CD4-positive, alpha-beta T cell (primary cell): ENCODE data around the gene AFDN. TPM values are rescaled to one million over a fixed set of nuclear protein-coding genes. Genes with fewer than 3 reads are reported as not detected.

Experiments
- ATAC-seq: fragments of 200-7000 bp; cut with Tn5 transposase; one replicate; pipeline ENCODE4 v1.10.0; 2022; ENCODE audit warnings: mild to moderate bottlenecking; ENCODE audit not compliant: poor library complexity
- CTCF ChIA-PET: fragments of 350-600 bp; sonication (Branson Sonifier 250); formaldehyde crosslinking; loops from one replicate; lab custom pipeline; 2021; ENCODE audit warnings: antibody characterized with exemption, inconsistent platforms; lab: Charles Lee
- POLR2A ChIA-PET: fragments of 350-600 bp; sonication (Branson Sonifier 250); formaldehyde crosslinking; loops from one replicate; lab custom pipeline; 2021; ENCODE audit warnings: antibody characterized with exemption, inconsistent platforms; lab: Charles Lee
- DNase-seq, 14 experiments: peaks; one replicate each; pipeline ENCODE4 v3.0.0-alpha.2; 2013 to 2020; ENCODE audit warnings: mixed read lengths in 2 of 14
- H3K27ac ChIP-seq, 2 donors: one replicate each; pipeline versions ENCODE4 v1.5.1 to v1.7.0; 2013; ENCODE audit warnings: low read length in 2 of 2, low read depth in 1 of 2, mild to moderate bottlenecking in 1 of 2
- H3K27me3 ChIP-seq, 2 experiments: 1 replicate in 1 of 2; 2 replicates in 1 of 2; pipeline versions ENCODE4 v1.6.1 to v1.7.0; 2013; ENCODE audit warnings: low read length in 2 of 2, control low read depth in 1 of 2, mild to moderate bottlenecking in 1 of 2, moderate library complexity in 1 of 2; ENCODE audit not compliant: insufficient read depth in 2 of 2, control insufficient read depth in 1 of 2
- H3K36me3 ChIP-seq: one replicate; pipeline ENCODE4 v1.6.1; 2013; ENCODE audit warnings: low read length, control low read depth; ENCODE audit not compliant: insufficient read depth
- H3K4me1 ChIP-seq: one replicate; pipeline ENCODE4 v1.6.1; 2013; ENCODE audit warnings: low read length, control low read depth; ENCODE audit not compliant: insufficient read depth
- H3K4me3 ChIP-seq: one replicate; pipeline ENCODE4 v1.5.1; 2013; ENCODE audit warnings: mild to moderate bottlenecking, low read length, moderate library complexity
- H3K9me3 ChIP-seq, 2 experiments: 1 replicate in 1 of 2; 2 replicates in 1 of 2; pipeline versions ENCODE4 v1.6.1 to v1.7.0; 2013; ENCODE audit warnings: low read length in 2 of 2, mild to moderate bottlenecking in 2 of 2, control low read depth in 1 of 2, moderate library complexity in 1 of 2; ENCODE audit not compliant: control insufficient read depth in 1 of 2, insufficient read depth in 1 of 2
- H3K27ac Mint-ChIP-seq: one replicate; pipeline ENCODE4 v1.8.0; 2020; ENCODE audit warnings: mixed read lengths
- H3K27me3 Mint-ChIP-seq: one replicate; pipeline ENCODE4 v1.8.0; 2021; ENCODE audit warnings: mixed read lengths
- H3K36me3 Mint-ChIP-seq: one replicate; pipeline ENCODE4 v1.8.0; 2021; ENCODE audit warnings: low read depth, mixed read lengths
- H3K4me1 Mint-ChIP-seq: one replicate; pipeline ENCODE4 v1.8.0; 2021; ENCODE audit warnings: low read depth, mixed read lengths
- H3K4me3 Mint-ChIP-seq: one replicate; pipeline ENCODE4 v1.8.0; 2020; ENCODE audit warnings: mild to moderate bottlenecking, mixed read lengths
- H3K9me3 Mint-ChIP-seq: one replicate; pipeline ENCODE4 v1.8.0; 2020; ENCODE audit warnings: mixed read lengths
- intact Hi-C, 2 experiments: fragments of 100-400 bp; cut with DNase I in 1 of 2; cut with micrococcal nuclease in 1 of 2; formaldehyde crosslinking; loops; one replicate each; pipeline versions ENCODE4 v1.15.1 to v1.9.0; 2023 to 2025; cut with DNase I, micrococcal nuclease
- total RNA-seq, 174 experiments: library from RNA in 2 of 174; stranded (reverse) in 2 of 174; gene quantifications; one replicate each; pipeline ENCODE4 v1.2.3 and lab custom pipeline; 2021 to 2026
- TF ChIP-seq, protein P1 (sequence below): fragments of 200-600 bp; IDR thresholded peaks from one replicate; pipeline ENCODE4 v1.8.0; 2022; ENCODE audit warnings: antibody characterized with exemption, mild to moderate bottlenecking

AFDN gene
- total RNA-seq, 2 experiments from 2014 or later, result 9.1 to 10.2 TPM

DNA sequence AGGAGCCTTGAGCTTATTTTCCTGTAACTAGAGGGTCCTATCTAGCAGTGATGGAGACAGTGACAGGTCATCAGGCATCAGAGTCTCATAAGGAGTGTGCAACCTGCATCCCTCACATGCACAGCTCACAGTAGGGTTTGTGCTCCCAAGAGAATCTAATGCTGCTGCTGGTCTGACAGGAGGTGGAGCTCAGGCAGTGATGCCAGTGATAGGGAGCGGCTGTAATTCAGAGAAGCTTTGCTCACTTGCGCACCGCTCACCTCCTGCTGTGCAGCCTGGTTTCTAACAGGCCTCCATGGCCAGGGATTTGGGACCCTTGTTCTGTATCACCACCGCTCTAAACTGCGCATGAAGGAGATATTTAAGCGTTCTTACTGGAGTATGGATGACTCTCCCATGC, 176.1 kb downstream of the AFDN start:
- TF ChIP-seq, protein P1, sequence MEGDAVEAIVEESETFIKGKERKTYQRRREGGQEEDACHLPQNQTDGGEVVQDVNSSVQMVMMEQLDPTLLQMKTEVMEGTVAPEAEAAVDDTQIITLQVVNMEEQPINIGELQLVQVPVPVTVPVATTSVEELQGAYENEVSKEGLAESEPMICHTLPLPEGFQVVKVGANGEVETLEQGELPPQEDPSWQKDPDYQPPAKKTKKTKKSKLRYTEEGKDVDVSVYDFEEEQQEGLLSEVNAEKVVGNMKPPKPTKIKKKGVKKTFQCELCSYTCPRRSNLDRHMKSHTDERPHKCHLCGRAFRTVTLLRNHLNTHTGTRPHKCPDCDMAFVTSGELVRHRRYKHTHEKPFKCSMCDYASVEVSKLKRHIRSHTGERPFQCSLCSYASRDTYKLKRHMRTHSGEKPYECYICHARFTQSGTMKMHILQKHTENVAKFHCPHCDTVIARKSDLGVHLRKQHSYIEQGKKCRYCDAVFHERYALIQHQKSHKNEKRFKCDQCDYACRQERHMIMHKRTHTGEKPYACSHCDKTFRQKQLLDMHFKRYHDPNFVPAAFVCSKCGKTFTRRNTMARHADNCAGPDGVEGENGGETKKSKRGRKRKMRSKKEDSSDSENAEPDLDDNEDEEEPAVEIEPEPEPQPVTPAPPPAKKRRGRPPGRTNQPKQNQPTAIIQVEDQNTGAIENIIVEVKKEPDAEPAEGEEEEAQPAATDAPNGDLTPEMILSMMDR, result no peak
- H3K9me3 Mint-ChIP-seq, result no peaks in the 10 kb centered on the region
- intact Hi-C loops, result no loop called here
- H3K36me3 Mint-ChIP-seq, result no peaks in the 10 kb centered on the region
- DNase-seq, result no peak
- H3K4me3 Mint-ChIP-seq, result no peak overlapping the region
- Histone ChIP-seq H3K36me3 (no peaks in the 10 kb centered on the region), H3K4me3 (no peak overlapping the region), H3K27me3 (peaks cover 0 to 2% of the 10 kb centered on the region in 2 experiments), H3K4me1 (no peaks in the 10 kb centered on the region), H3K27ac (no peak overlapping the region), H3K9me3 (peaks cover 0 to 5% of the 10 kb centered on the region in 2 experiments)
- no peak for ATAC-seq
- H3K27me3 Mint-ChIP-seq, result no peaks in the 10 kb centered on the region
- no peak overlapping the region for H3K27ac Mint-ChIP-seq
- CTCF ChIA-PET, result no interaction called here
- POLR2A ChIA-PET, result no interaction called here
- no peaks in the 10 kb centered on the region for H3K4me1 Mint-ChIP-seq

DNA sequence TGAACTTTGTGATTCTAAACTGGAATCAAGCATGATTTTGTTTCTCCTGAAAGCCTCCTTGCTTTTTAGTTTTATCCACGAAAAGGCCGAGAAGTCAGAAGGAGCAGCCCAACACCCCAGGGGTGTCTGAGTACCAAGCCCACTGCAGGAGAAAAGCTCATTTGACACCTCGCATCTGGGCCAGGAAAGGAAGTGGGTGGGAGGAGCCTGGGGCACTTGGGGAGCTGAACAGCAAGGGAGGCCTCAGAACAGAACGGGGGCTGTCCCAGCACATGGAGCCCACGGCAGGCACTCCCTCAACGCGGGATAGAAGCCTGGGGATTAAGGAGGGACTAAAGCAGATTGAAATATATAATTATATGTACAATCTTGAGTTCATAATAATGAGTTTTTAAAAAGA, 177.3 kb downstream of the AFDN start:
- H3K4me1 Mint-ChIP-seq, result no peaks in the 10 kb centered on the region
- DNase-seq, result no peak
- no peaks in the 10 kb centered on the region for H3K9me3 Mint-ChIP-seq
- H3K36me3 Mint-ChIP-seq, result no peaks in the 10 kb centered on the region
- Histone ChIP-seq H3K36me3 (no peaks in the 10 kb centered on the region), H3K4me3 (no peak overlapping the region), H3K27me3 (peaks cover 0 to 2% of the 10 kb centered on the region in 2 experiments), H3K4me1 (no peaks in the 10 kb centered on the region), H3K27ac (no peak overlapping the region), H3K9me3 (peaks cover 0 to 5% of the 10 kb centered on the region in 2 experiments)
- POLR2A ChIA-PET, result no interaction called here
- TF ChIP-seq, protein P1, result no peak
- H3K27ac Mint-ChIP-seq, result no peak overlapping the region
- no peaks in the 10 kb centered on the region for H3K27me3 Mint-ChIP-seq
- CTCF ChIA-PET, result no interaction called here
- intact Hi-C loops, result no loop called here
- no peak overlapping the region for H3K4me3 Mint-ChIP-seq
- no peak for ATAC-seq

DNA sequence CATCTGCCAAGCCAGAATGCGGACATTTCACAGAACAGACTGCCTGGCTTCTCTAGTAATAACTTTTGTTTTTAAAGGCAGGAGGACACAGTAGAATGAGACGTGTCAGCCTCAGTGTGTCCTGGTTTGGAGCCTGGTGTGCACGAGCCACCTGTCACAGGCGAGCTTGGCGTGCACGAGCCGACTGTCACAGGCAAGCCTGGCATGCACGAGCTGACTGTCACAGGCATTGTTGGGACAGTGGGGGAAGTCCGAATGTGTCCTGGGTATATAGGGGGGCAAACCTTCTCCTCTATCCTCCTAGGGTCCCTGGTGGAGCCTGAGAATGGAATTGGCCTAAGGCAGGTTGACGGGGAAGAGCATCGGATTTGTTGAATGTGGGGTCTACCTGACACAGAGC, 178.2 kb downstream of the AFDN start:
- Histone ChIP-seq H3K27me3 (peaks cover 0 to 2% of the 10 kb centered on the region in 2 experiments), H3K4me3 (no peak overlapping the region), H3K4me1 (no peaks in the 10 kb centered on the region), H3K9me3 (peaks cover 0 to 5% of the 10 kb centered on the region in 2 experiments), H3K36me3 (no peaks in the 10 kb centered on the region), H3K27ac (no peak overlapping the region)
- POLR2A ChIA-PET, result no interaction called here
- intact Hi-C loops, result no loop called here
- Mint-ChIP-seq H3K9me3 (no peaks in the 10 kb centered on the region), H3K36me3 (no peaks in the 10 kb centered on the region), H3K4me3 (no peak overlapping the region), H3K27ac (no peak overlapping the region), H3K4me1 (no peaks in the 10 kb centered on the region), H3K27me3 (no peaks in the 10 kb centered on the region)
- TF ChIP-seq, protein P1, result no peak
- CTCF ChIA-PET, result no interaction called here
- ATAC-seq, result no peak
- no peak for DNase-seq
